ENCODE data around the gene ZNF214.

The ZNF214 gene

GRCh38 chr11:7020183-7020917 is at the start of gene ZNF214, which contains the start of gene NLRP14:
TSS of gene ZNF214 (minus strand) at chr11:7020346. CDS start at chr11:7002835, 17,511 bp downstream.
TSS of gene NLRP14 (plus strand) at chr11:7020479. CDS start at chr11:7038587, 18,108 bp downstream.
- DNase-seq: peak; percentile 87

GRCh38 chr11:7062534-7062933 is 42.4 kb upstream of the ZNF214 start:
- no peak for DNase-seq

- DNase-seq: peak; percentile 42
Observed at GRCh38 chr11:7060868-7061267, 40.7 kb upstream of the ZNF214 start.

GRCh38 chr11:7057641-7058040 is 37.5 kb upstream of the ZNF214 start:
- DNase-seq: no peak

- peak; percentile 29 for DNase-seq
Observed at GRCh38 chr11:7056828-7057513, 36.8 kb upstream of the ZNF214 start.

- no peak for DNase-seq
Observed at GRCh38 chr11:7050191-7050590, 30.0 kb upstream of the ZNF214 start.

- peak; percentile 57 for DNase-seq
Observed at GRCh38 chr11:7046474-7047175, 26.5 kb upstream of the ZNF214 start.

- no peak for DNase-seq
Observed at GRCh38 chr11:7034019-7034418, 13.9 kb upstream of the ZNF214 start.

- DNase-seq: peak; percentile 1
Observed at GRCh38 chr11:7032692-7033091, 12.5 kb upstream of the ZNF214 start.

GRCh38 chr11:7031471-7031871 is 11.3 kb upstream of the ZNF214 start:
- DNase-seq: no peak

GRCh38 chr11:7030836-7031235 is 10.7 kb upstream of the ZNF214 start:
- DNase-seq: no peak

GRCh38 chr11:7028141-7028540 is 8.0 kb upstream of the ZNF214 start:
- no peak for DNase-seq

GRCh38 chr11:7021318-7021717 is 1.2 kb upstream of the ZNF214 start:
- no peak for DNase-seq

- DNase-seq: no peak
Observed at GRCh38 chr11:7019500-7020182, 505 bp downstream of the ZNF214 start.

GRCh38 chr11:7016011-7016410 is 4.1 kb downstream of the ZNF214 start:
- DNase-seq: no peak

GRCh38 chr11:7014118-7014517 is 6.0 kb downstream of the ZNF214 start:
- DNase-seq: no peak

- no peak for DNase-seq
Observed at GRCh38 chr11:7004482-7004881, 15.7 kb downstream of the ZNF214 start.

GRCh38 chr11:6995703-6996102 is 24.4 kb downstream of the ZNF214 start:
- DNase-seq: no peak

GRCh38 chr11:6992457-6993417 is 27.4 kb downstream of the ZNF214 start:
- DNase-seq: peak; percentile 3

- DNase-seq: no peak
Observed at GRCh38 chr11:6992026-6992425, 28.1 kb downstream of the ZNF214 start.

- no peak for DNase-seq
Observed at GRCh38 chr11:6991227-6991626, 28.9 kb downstream of the ZNF214 start.

GRCh38 chr11:6988506-6988905 is 31.6 kb downstream of the ZNF214 start:
- no peak for DNase-seq

Measured in kidney glomerular epithelial cell (primary cell).